K562 (cell line): Measurements from ENCODE around the gene SOCS4. TPM values are rescaled to one million over a fixed set of nuclear protein-coding genes. Genes with fewer than 3 reads are reported as not detected.

Experiments used
- CLOCK ChIP-seq: fragments of 250-450 bp; sonication (Bioruptor Pico); IDR thresholded peaks from 2 replicates; pipeline ENCODE4 v1.4.0; 2020; ENCODE audit warnings: mild to moderate bottlenecking, moderate library complexity, borderline replicate concordance
- CSDE1 ChIP-seq, 2 experiments: fragments of 450-650 bp; IDR thresholded peaks; 2 replicates each; pipeline ENCODE4 v1.6.1; 2016; ENCODE audit warnings: mild to moderate bottlenecking in 1 of 2
- CXXC5 ChIP-seq: fragments of 250-450 bp; sonication (Bioruptor Pico); IDR thresholded peaks from 2 replicates; pipeline ENCODE4 v1.8.0; 2022; ENCODE audit warnings: inconsistent platforms, mild to moderate bottlenecking, moderate library complexity
- DLX4 ChIP-seq: fragments of 250-450 bp; sonication (Bioruptor Pico); IDR thresholded peaks from 2 replicates; pipeline ENCODE4 v1.6.1; 2021; ENCODE audit warnings: mild to moderate bottlenecking
- FOXP1 ChIP-seq: sonication (generic); formaldehyde crosslinking; IDR thresholded peaks from 2 replicates; pipeline ENCODE4 v1.8.0; 2022; ENCODE audit warnings: mild to moderate bottlenecking, missing genetic modification reagents
- GATAD2B ChIP-seq: fragments of 450-650 bp; IDR thresholded peaks from 2 replicates; pipeline ENCODE4 v1.6.1; 2017; ENCODE audit warnings: mild to moderate bottlenecking, borderline replicate concordance
- HDAC2 ChIP-seq: fragments of 450-650 bp; IDR thresholded peaks from 2 replicates; pipeline ENCODE4 v1.6.1; 2016; ENCODE audit warnings: mild to moderate bottlenecking
- MAZ ChIP-seq, 2 experiments: fragments of 450-650 bp in 1 of 2; sonication (generic) in 1 of 2; formaldehyde crosslinking; IDR thresholded peaks in 1 of 2; conservative IDR thresholded peaks in 1 of 2; 2 replicates each; pipeline versions ENCODE4 v1.4.0 to v1.5.0; 2020; ENCODE audit warnings: mild to moderate bottlenecking in 1 of 2, missing genetic modification reagents in 1 of 2
- MCM2 ChIP-seq: fragments of 450-650 bp; IDR thresholded peaks from 2 replicates; pipeline ENCODE4 v1.6.1; 2017; ENCODE audit warnings: low read depth, mild to moderate bottlenecking
- SAP30 ChIP-seq: fragments of 200-600 bp; sonication (generic); IDR thresholded peaks from 2 replicates; pipeline ENCODE4 v1.6.1; 2012; ENCODE audit warnings: borderline replicate concordance, low read depth, mild to moderate bottlenecking, moderate library complexity, low read length, control low read depth, inconsistent platforms; ENCODE audit not compliant: insufficient read depth, poor library complexity, severe bottlenecking
- SIN3B ChIP-seq: fragments of 450-650 bp; IDR thresholded peaks from 2 replicates; pipeline ENCODE4 v1.6.1; 2017; ENCODE audit warnings: low read depth, mild to moderate bottlenecking, moderate library complexity
- TBP ChIP-seq: optimal IDR thresholded peaks from 2 replicates; pipeline ENCODE3; 2011; ENCODE audit warnings: low read depth, low read length, improper control_type of control experiment
- TFAP4 ChIP-seq: sonication (generic); formaldehyde crosslinking; IDR thresholded peaks from 2 replicates; pipeline ENCODE4 v1.8.0; 2022; ENCODE audit warnings: missing genetic modification reagents, mild to moderate bottlenecking, moderate library complexity, borderline replicate concordance
- WHSC1 ChIP-seq: IDR thresholded peaks from one replicate; pipeline ENCODE4 v1.6.1; 2012; ENCODE audit warnings: low read length, control low read depth, inconsistent platforms
- ZBTB43 ChIP-seq: sonication (generic); formaldehyde crosslinking; IDR thresholded peaks from 2 replicates; pipeline ENCODE4 v1.8.0; 2023; ENCODE audit warnings: mild to moderate bottlenecking, missing genetic modification reagents
- ZBTB9 ChIP-seq: fragments of 450-650 bp; formaldehyde crosslinking; IDR thresholded peaks from 2 replicates; pipeline ENCODE4 v1.4.0; 2020; ENCODE audit warnings: mild to moderate bottlenecking, moderate library complexity
- ZNF184 ChIP-seq: sonication (generic); formaldehyde crosslinking; IDR thresholded peaks from 2 replicates; pipeline ENCODE4 v1.5.0; 2020; ENCODE audit warnings: missing genetic modification reagents
- ZNF253 ChIP-seq: fragments of 250-450 bp; sonication (Bioruptor Pico); conservative IDR thresholded peaks from 2 replicates; pipeline ENCODE4 v1.6.1; 2021; ENCODE audit warnings: mild to moderate bottlenecking
- ZNF695 ChIP-seq: fragments of 450-650 bp; formaldehyde crosslinking; IDR thresholded peaks from 2 replicates; pipeline ENCODE4 v1.4.0; 2020; ENCODE audit warnings: mild to moderate bottlenecking, moderate library complexity
- ZNF780A ChIP-seq: fragments of 250-450 bp; sonication (Bioruptor Pico); IDR thresholded peaks from 2 replicates; pipeline ENCODE4 v1.5.0; 2021; ENCODE audit warnings: mild to moderate bottlenecking
- polyA plus RNA-seq, 8 experiments: library from polyadenylated mRNA; depleted of rRNA in 4 of 8; stranded (reverse) in 5 of 8; unstranded in 3 of 8; fragments of >200 nt; fragmentation: Nextera tagmentation in 2 of 8; fragmentation: Illumina TruSeq in 1 of 8; extraction: Ambion mirVana in 2 of 8; extraction: Trizol in 1 of 8; gene quantifications; 2 replicates each; pipeline versions ENCODE4 v1.2.1 to v1.2.3, GENCODE V29; 2011 to 2014; ENCODE audit warnings: inconsistent platforms in 1 of 8, missing spikeins in 1 of 8
- total RNA-seq, 7 experiments: library from RNA; depleted of rRNA in 6 of 7; stranded (reverse); fragments of >200 nt in 6 of 7; fragmentation: Illumina TruSeq in 2 of 7; extraction: Trizol in 2 of 7; gene quantifications; 2 replicates each; pipeline versions ENCODE4 v1.2.1 to v1.2.3, GENCODE V29; 2011 to 2021; ENCODE audit warnings: low replicate concordance in 1 of 7

The SOCS4 gene
- total and polyA plus RNA-seq, 9 of the 15 experiments (the other 6 are each of a cell fraction or from before 2014, with no cell fraction given) = 2.6 to 12.7 (median 9.7) TPM

GRCh38 chr14:55026793-55027561, at the start of gene SOCS4, which contains the start of gene WDHD1 (continued):
- TF ChIP-seq FOXP1 (CRISPR knock-in tag) (no peak; the same call in 1 of the 2 replicates), ZNF780A (CRISPR knock-in tag) (no peak), TFAP4 (CRISPR knock-in tag) (peak; percentile 96), WHSC1 (no peak), GATAD2B (no peak), CSDE1 (IDR thresholded peaks at IDR 0.05) (peak in 1 of 2 experiments; percentile 72; a peak in 1 of 4 replicates), ZNF253 (CRISPR knock-in tag) (no peak), ZNF184 (no peak), SAP30 (peak; percentile 81), SIN3B (peak; percentile 81), HDAC2 (0 out of 2 replicates have a peak, but pooled peaks have one; percentile 67), CXXC5 (CRISPR knock-in tag) (peak; percentile 93), MAZ (CRISPR knock-in tag; conservative IDR thresholded peaks at IDR 0.05 in 1 of 2, IDR thresholded peaks at IDR 0.05 in 1 of 2) (peak; percentile 40 to 69; a peak in 3 of 4 replicates), ZNF695 (CRISPR knock-in tag) (no peak), TBP (peak; percentile 78), MCM2 (no peak), ZBTB43 (CRISPR knock-in tag) (0 out of 2 replicates have a peak, but pooled peaks have one; percentile 65), CLOCK (no peak), DLX4 (CRISPR knock-in tag) (no peak), ZBTB9 (CRISPR knock-in tag) (no peak)
